PC-3 (cell line): Measurements from ENCODE around the gene ARL5A.

Source experiments
- EZH2 ChIP-seq: fragments of 300-600 bp; sonication (generic); IDR thresholded peaks from one replicate; pipeline ENCODE4 v1.6.1; 2017; ENCODE audit warnings: antibody characterized with exemption, mild to moderate bottlenecking, low read length; ENCODE audit not compliant: unreplicated experiment
- EZH2phosphoT487 ChIP-seq: fragments of 300-600 bp; sonication (generic); IDR thresholded peaks from 2 replicates; pipeline ENCODE4 v1.6.1; 2018; ENCODE audit warnings: mild to moderate bottlenecking, antibody characterized with exemption, low read length, borderline replicate concordance
- TF ChIP-seq, protein P1 (sequence below): fragments of 300-600 bp; sonication (generic); conservative IDR thresholded peaks from 2 replicates; pipeline ENCODE4 v1.5.1; 2017; ENCODE audit warnings: antibody characterized with exemption, low read depth, mild to moderate bottlenecking, low read length

DNA sequence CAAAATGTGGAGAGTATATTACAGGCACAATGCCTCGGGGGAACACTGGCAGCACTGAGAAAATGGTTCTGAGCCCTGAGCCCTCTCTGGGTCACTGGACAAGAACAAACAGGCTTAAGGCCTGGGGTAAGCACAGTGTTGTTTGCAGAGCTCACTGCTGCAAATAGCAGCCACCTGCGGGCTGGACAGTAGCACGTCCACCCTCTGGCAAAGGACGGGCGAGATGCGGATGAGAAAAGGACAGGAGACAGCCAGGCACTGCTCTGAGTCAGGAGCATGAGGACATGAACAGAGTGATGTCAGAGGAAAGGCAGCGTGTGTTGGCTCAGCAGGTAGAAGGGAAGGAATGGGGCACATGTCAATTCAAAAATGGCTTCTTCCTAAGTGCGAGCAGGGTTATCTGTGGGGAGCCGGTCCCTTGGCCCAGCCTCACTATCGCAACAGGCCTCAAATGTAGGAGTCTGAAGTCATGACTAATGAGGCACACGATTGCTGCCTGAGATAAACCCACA, 68.0 kb downstream of the ARL5A start:
- TF ChIP-seq, protein P1, sequence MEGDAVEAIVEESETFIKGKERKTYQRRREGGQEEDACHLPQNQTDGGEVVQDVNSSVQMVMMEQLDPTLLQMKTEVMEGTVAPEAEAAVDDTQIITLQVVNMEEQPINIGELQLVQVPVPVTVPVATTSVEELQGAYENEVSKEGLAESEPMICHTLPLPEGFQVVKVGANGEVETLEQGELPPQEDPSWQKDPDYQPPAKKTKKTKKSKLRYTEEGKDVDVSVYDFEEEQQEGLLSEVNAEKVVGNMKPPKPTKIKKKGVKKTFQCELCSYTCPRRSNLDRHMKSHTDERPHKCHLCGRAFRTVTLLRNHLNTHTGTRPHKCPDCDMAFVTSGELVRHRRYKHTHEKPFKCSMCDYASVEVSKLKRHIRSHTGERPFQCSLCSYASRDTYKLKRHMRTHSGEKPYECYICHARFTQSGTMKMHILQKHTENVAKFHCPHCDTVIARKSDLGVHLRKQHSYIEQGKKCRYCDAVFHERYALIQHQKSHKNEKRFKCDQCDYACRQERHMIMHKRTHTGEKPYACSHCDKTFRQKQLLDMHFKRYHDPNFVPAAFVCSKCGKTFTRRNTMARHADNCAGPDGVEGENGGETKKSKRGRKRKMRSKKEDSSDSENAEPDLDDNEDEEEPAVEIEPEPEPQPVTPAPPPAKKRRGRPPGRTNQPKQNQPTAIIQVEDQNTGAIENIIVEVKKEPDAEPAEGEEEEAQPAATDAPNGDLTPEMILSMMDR = no peak
- TF ChIP-seq EZH2 = no peak
- TF ChIP-seq EZH2phosphoT487 = no peak
